Neural progenitor cell (in vitro differentiated cells): Measurements from ENCODE around the gene KCTD16.

ENCODE experiments used
- CTCF ChIP-seq: fragments of 200-600 bp; sonication (generic); IDR thresholded peaks from 2 replicates; pipeline ENCODE4 v1.5.1; 2017; ENCODE audit warnings: antibody characterized with exemption, mild to moderate bottlenecking
- EZH2 ChIP-seq: fragments of 200-600 bp; sonication (generic); IDR thresholded peaks from 2 replicates; pipeline ENCODE4 v1.6.1; 2017; ENCODE audit warnings: antibody characterized with exemption, mild to moderate bottlenecking, moderate library complexity

- TF ChIP-seq CTCF (no peak), EZH2 (no peak)
These were observed 158.3 kb downstream of the KCTD16 start for GRCh38 chr5:144328980-144329379.
